HG02588 (cell line): ENCODE data around the gene CTNNA2.
"Not testable (repeated sequence)": the region's sequence is repeated elsewhere in the genome, so short reads cannot be mapped to it uniquely, and the experiment has no call there.

Experiments used
- ATAC-seq: cut with Tn5 transposase; IDR thresholded peaks from one replicate; pipeline ENCODE4 v1.9.1; 2021; ENCODE audit warnings: mild to moderate bottlenecking, moderate library complexity; ENCODE audit not compliant: unreplicated experiment

CTNNA2 gene

GRCh38 chr2:80062298-80062697 is 549.4 kb downstream of the CTNNA2 start:
- ATAC-seq: no peak

- no peak for ATAC-seq
Measured at GRCh38 chr2:80068038-80068731, 555.3 kb downstream of the CTNNA2 start.

GRCh38 chr2:80070587-80070986 is 557.7 kb downstream of the CTNNA2 start:
- ATAC-seq: no peak

GRCh38 chr2:80071941-80072340 is 559.1 kb downstream of the CTNNA2 start:
- ATAC-seq: no peak

GRCh38 chr2:80073134-80073561 is 560.3 kb downstream of the CTNNA2 start:
- peak; percentile 72 for ATAC-seq

GRCh38 chr2:80074321-80075070 is 561.6 kb downstream of the CTNNA2 start:
- no peak for ATAC-seq

- no peak for ATAC-seq
Measured at GRCh38 chr2:80075719-80076118, 562.9 kb downstream of the CTNNA2 start.

GRCh38 chr2:80078290-80079036 is 565.6 kb downstream of the CTNNA2 start:
- no peak for ATAC-seq

- ATAC-seq: no peak
Measured at GRCh38 chr2:80080957-80081356, 568.1 kb downstream of the CTNNA2 start.

- no peak for ATAC-seq
Measured at GRCh38 chr2:80086831-80087230, 574.0 kb downstream of the CTNNA2 start.

GRCh38 chr2:80091237-80091636 is 578.4 kb downstream of the CTNNA2 start:
- ATAC-seq: no peak

- ATAC-seq: no peak
Measured at GRCh38 chr2:80092474-80092873, 579.6 kb downstream of the CTNNA2 start.

GRCh38 chr2:80098503-80098902 is 585.7 kb downstream of the CTNNA2 start:
- ATAC-seq: not testable (repeated sequence)

GRCh38 chr2:80102026-80102425 is 589.2 kb downstream of the CTNNA2 start:
- ATAC-seq: no peak

- no peak for ATAC-seq
Measured at GRCh38 chr2:80105015-80105640, 592.3 kb downstream of the CTNNA2 start.

- no peak for ATAC-seq
Measured at GRCh38 chr2:80111185-80111584, 598.3 kb downstream of the CTNNA2 start.

GRCh38 chr2:80112790-80113189 is 599.9 kb downstream of the CTNNA2 start:
- no peak for ATAC-seq

- ATAC-seq: no peak
Measured at GRCh38 chr2:80113399-80113798, 600.5 kb downstream of the CTNNA2 start.

- ATAC-seq: no peak
Measured at GRCh38 chr2:80114812-80115211, 602.0 kb downstream of the CTNNA2 start.

GRCh38 chr2:80117401-80117800 is 604.5 kb downstream of the CTNNA2 start:
- ATAC-seq: no peak

GRCh38 chr2:80120866-80121265 is 608.0 kb downstream of the CTNNA2 start:
- ATAC-seq: no peak
